ENCODE data around the gene PPP1R3C. TPM values are rescaled to one million over a fixed set of nuclear protein-coding genes. Genes with fewer than 3 reads are reported as not detected.
A peak's percentile ranks its signal among the peaks of the same experiment; 100 is the strongest.

The PPP1R3C gene
- total and polyA plus RNA-seq, 2 of the 4 experiments (the other 2 are of a cell fraction), result 17.4 to 62.9 TPM

DNA sequence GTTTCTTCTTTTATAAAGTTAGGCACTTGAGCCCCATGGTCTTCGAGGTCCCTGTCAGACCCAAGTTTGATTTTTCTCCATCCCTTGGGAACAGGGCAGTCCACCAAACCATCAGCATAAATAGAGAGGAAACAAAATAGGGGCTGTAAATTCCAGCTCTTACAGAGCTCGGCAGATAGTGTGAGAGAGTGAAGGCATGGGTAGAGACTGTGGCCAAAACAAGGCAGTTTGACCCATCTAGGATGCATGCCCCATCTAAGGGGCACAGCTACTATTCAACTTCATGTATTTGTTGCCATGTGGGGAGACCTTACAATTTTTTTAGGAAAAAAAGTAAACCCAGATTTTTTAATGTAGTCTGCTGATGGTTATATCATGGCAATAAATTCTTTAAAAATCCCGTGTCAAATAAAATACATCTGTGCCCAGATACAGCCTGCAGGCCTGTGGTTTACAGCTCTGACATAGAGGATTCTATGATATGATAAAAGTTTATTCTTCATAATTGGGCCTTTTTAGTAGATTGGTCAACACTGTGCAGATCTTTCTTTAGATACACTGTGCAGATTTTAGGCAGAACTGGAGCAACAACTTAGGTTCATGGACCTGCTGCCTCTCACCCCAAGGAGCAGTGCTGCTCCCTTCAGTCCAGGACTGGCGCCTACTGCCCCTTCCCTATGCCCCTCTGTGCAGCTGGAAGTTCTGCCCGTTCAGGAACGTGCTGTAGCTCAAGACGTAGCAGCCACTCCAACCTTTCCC lies 5.3 kb downstream of the PPP1R3C start:
- in situ Hi-C loops (cut with MboI; ENCODE audit: low sequenced_read_pairs) (no loop called here), intact Hi-C loops (cut with micrococcal nuclease) (no loop called here), dilution Hi-C loops (cut with HindIII; ENCODE audit: low sequenced_read_pairs, unreplicated experiment) (no loop called here)
- ChIA-PET CTCF (interaction anchor here (1.3 to 1.5 kb wide), 2 partner anchors 39 to 75 kb away, joined by 3 to 4 read pairs; no protein-coding TSS in a partner anchor), POLR2A (ENCODE audit: unreplicated experiment) (no interaction called here)
- Histone ChIP-seq H3K4me1 (ENCODE audit: control insufficient read depth, insufficient read depth, low read length) (peaks cover 8% of the 10 kb centered on the region), H2BK15ac (ENCODE audit: low read depth, low read length) (no peak overlapping the region), H3K4me3 (ENCODE audit: insufficient read depth, low read depth, low read length) (no peak overlapping the region), H2BK120ac (ENCODE audit: low read depth, low read length) (peak overlapping the region; percentile 14; the same call in 1 of the 2 replicates), H2BK5ac (ENCODE audit: low read depth, low read length, poor library complexity, severe bottlenecking) (peak overlapping the region; percentile 68), H4K5ac (ENCODE audit: low read depth, low read length) (no peak overlapping the region), H2BK20ac (ENCODE audit: low read depth, low read length) (no peak overlapping the region), H2AK9ac (replicated peaks; ENCODE audit: low read depth, low read length, poor library complexity) (no peak overlapping the region), H4K8ac (ENCODE audit: low read depth in 2 of 2, low read length in 2 of 2) (peak overlapping the region in 1 of 2 experiments; percentile 15; a peak in 1 of 4 replicates), H3K9me1 (ENCODE audit: insufficient read depth, low read length) (peaks cover 5% of the 10 kb centered on the region), H3K27ac (ENCODE audit: insufficient read depth, low read length) (peak overlapping the region; percentile 2; the same call in 1 of the 2 replicates), H3K79me1 (ENCODE audit: low read depth in 1 of 2, low read length in 2 of 2) (peaks cover 24 to 38% of the 10 kb centered on the region in 2 experiments), H3K18ac (ENCODE audit: low read depth, low read length) (no peak overlapping the region), H3K27me3 (ENCODE audit: control insufficient read depth, insufficient read depth, low read length) (no peaks in the 10 kb centered on the region), H4K20me1 (ENCODE audit: insufficient read depth, low read length) (peaks cover 27% of the 10 kb centered on the region), H3K4me2 (ENCODE audit: low read depth, low read length) (peak overlapping the region; percentile 95), H3K36me3 (ENCODE audit: control insufficient read depth, insufficient read depth, low read length) (peaks cover 25% of the 10 kb centered on the region), H4K91ac (ENCODE audit: insufficient read depth, low read depth, low read length) (no peak overlapping the region; the same call in 1 of the 2 replicates), H3K9me3 (ENCODE audit: control insufficient read depth, insufficient read depth, low read length) (no peaks in the 10 kb centered on the region; the same call in 1 of the 2 replicates), H3K14ac (replicated peaks; ENCODE audit: low read depth, low read length) (0 out of 2 replicates have a peak overlapping the region, but pooled peaks have one; percentile 24), H2AK5ac (ENCODE audit: low read depth, low read length) (no peak overlapping the region), H3K23ac (ENCODE audit: low read depth, low read length) (no peak overlapping the region), H3K9ac (ENCODE audit: low read depth, low read length) (no peak overlapping the region), H2AFZ (replicated peaks; ENCODE audit: low read length, poor library complexity) (no peak overlapping the region), H3K4ac (ENCODE audit: low read depth, low read length) (no peak overlapping the region), H3K56ac (ENCODE audit: extremely low read depth, insufficient read depth, low read length) (no peak overlapping the region)
- TF ChIP-seq, protein P1, sequence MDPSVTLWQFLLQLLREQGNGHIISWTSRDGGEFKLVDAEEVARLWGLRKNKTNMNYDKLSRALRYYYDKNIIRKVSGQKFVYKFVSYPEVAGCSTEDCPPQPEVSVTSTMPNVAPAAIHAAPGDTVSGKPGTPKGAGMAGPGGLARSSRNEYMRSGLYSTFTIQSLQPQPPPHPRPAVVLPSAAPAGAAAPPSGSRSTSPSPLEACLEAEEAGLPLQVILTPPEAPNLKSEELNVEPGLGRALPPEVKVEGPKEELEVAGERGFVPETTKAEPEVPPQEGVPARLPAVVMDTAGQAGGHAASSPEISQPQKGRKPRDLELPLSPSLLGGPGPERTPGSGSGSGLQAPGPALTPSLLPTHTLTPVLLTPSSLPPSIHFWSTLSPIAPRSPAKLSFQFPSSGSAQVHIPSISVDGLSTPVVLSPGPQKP (IDR thresholded peaks at IDR 0.05; ENCODE audit: borderline replicate concordance, low read depth, low read length), result no peak
- TF ChIP-seq, protein P2, sequence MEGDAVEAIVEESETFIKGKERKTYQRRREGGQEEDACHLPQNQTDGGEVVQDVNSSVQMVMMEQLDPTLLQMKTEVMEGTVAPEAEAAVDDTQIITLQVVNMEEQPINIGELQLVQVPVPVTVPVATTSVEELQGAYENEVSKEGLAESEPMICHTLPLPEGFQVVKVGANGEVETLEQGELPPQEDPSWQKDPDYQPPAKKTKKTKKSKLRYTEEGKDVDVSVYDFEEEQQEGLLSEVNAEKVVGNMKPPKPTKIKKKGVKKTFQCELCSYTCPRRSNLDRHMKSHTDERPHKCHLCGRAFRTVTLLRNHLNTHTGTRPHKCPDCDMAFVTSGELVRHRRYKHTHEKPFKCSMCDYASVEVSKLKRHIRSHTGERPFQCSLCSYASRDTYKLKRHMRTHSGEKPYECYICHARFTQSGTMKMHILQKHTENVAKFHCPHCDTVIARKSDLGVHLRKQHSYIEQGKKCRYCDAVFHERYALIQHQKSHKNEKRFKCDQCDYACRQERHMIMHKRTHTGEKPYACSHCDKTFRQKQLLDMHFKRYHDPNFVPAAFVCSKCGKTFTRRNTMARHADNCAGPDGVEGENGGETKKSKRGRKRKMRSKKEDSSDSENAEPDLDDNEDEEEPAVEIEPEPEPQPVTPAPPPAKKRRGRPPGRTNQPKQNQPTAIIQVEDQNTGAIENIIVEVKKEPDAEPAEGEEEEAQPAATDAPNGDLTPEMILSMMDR (conservative IDR thresholded peaks at IDR 0.05; ENCODE audit: low read depth, low read length), result 0 out of 2 replicates have a peak, but pooled peaks have one; percentile 8
- TF ChIP-seq POLR2A (IDR thresholded peaks at IDR 0.05; ENCODE audit: low read depth, low read length), result no peak
- TF ChIP-seq MAZ (IDR thresholded peaks at IDR 0.05; ENCODE audit: borderline replicate concordance, low read depth, low read length), result no peak
- TF ChIP-seq, protein P3, sequence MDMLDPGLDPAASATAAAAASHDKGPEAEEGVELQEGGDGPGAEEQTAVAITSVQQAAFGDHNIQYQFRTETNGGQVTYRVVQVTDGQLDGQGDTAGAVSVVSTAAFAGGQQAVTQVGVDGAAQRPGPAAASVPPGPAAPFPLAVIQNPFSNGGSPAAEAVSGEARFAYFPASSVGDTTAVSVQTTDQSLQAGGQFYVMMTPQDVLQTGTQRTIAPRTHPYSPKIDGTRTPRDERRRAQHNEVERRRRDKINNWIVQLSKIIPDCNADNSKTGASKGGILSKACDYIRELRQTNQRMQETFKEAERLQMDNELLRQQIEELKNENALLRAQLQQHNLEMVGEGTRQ (IDR thresholded peaks at IDR 0.05; ENCODE audit: low read depth, low read length), result no peak
- TF ChIP-seq RAD21 (IDR thresholded peaks at IDR 0.05; ENCODE audit: low read length), result peak; percentile 9; the same call in 1 of the 2 replicates
- no peak for TF ChIP-seq RCOR1 (IDR thresholded peaks at IDR 0.05; ENCODE audit: insufficient replicate concordance, low read length)
- TF ChIP-seq SMC3 (IDR thresholded peaks at IDR 0.05; ENCODE audit: low read depth, low read length), result no peak
- no peak for TF ChIP-seq CHD1 (IDR thresholded peaks at IDR 0.05; ENCODE audit: low read depth, low read length)
- no peak for TF ChIP-seq FOS (IDR thresholded peaks at IDR 0.05; ENCODE audit: low read depth, low read length)
- TF ChIP-seq MAFK (IDR thresholded peaks at IDR 0.05; ENCODE audit: low read depth, low read length), result no peak
- TF ChIP-seq MXI1 (IDR thresholded peaks at IDR 0.05; ENCODE audit: borderline replicate concordance, low read depth, low read length), result no peak
- ATAC-seq (ENCODE audit: low read depth) (peak; percentile 19), DNase-seq (no peak)
- no CpG with 5 or more reads among the region's 7 CpGs for WGBS, 2 experiments (ENCODE audit: extremely low coverage in 2 of 2, insufficient read length in 1 of 2)
- BruUV-seq (replicated peaks), result no TSS peak
